Lower lobe of right lung (tissue), 2 donors: ENCODE data around the gene SETD1B. TPM values are rescaled to one million over a fixed set of nuclear protein-coding genes. Genes with fewer than 3 reads are reported as not detected.

Experiments used
- ATAC-seq, 2 donors: fragments of 200-7000 bp; cut with Tn5 transposase; one replicate each; pipeline ENCODE4 v1.9.1; 2020 to 2022; ENCODE audit warnings: mild to moderate bottlenecking in 2 of 2, moderate library complexity in 2 of 2
- DNase-seq: peaks from one replicate; pipeline ENCODE4 v3.0.0-alpha.2; 2020
- H3K27ac ChIP-seq: fragments of 200-600 bp; one replicate; pipeline ENCODE4 v1.8.0; 2022
- H3K27me3 ChIP-seq: fragments of 200-600 bp; one replicate; pipeline ENCODE4 v1.8.0; 2022; ENCODE audit warnings: low read depth
- H3K36me3 ChIP-seq: fragments of 200-600 bp; one replicate; pipeline ENCODE4 v1.8.0; 2022; ENCODE audit warnings: mild to moderate bottlenecking
- H3K4me1 ChIP-seq: fragments of 200-600 bp; one replicate; pipeline ENCODE4 v1.8.0; 2022
- H3K4me3 ChIP-seq: fragments of 200-600 bp; one replicate; pipeline ENCODE4 v1.8.0; 2022; ENCODE audit warnings: mild to moderate bottlenecking
- H3K9me3 ChIP-seq: fragments of 200-600 bp; one replicate; pipeline ENCODE4 v1.8.0; 2022
- intact Hi-C: fragments of 100-400 bp; cut with DNase I; formaldehyde crosslinking; loops from one replicate; pipeline ENCODE4 v1.11.0; 2022
- total RNA-seq: library from RNA; stranded (reverse); fragmentation: NEBNext Ultra II Directional; extraction: Animal tissue kit (Norgen Biotek cat#: 25700); gene quantifications from one replicate; pipeline ENCODE4 v1.2.1, GENCODE V29; 2021
- TF ChIP-seq, protein P1 (sequence below): fragments of 200-600 bp; IDR thresholded peaks from one replicate; pipeline ENCODE4 v1.8.0; 2022; ENCODE audit warnings: antibody characterized with exemption, mild to moderate bottlenecking
- donor health status: DM: no; HTN: yes; CAD: no; lungs with severe emphysema.

The SETD1B gene
- total RNA-seq, 1 donor from 2014 or later, result 19.7 TPM

DNA sequence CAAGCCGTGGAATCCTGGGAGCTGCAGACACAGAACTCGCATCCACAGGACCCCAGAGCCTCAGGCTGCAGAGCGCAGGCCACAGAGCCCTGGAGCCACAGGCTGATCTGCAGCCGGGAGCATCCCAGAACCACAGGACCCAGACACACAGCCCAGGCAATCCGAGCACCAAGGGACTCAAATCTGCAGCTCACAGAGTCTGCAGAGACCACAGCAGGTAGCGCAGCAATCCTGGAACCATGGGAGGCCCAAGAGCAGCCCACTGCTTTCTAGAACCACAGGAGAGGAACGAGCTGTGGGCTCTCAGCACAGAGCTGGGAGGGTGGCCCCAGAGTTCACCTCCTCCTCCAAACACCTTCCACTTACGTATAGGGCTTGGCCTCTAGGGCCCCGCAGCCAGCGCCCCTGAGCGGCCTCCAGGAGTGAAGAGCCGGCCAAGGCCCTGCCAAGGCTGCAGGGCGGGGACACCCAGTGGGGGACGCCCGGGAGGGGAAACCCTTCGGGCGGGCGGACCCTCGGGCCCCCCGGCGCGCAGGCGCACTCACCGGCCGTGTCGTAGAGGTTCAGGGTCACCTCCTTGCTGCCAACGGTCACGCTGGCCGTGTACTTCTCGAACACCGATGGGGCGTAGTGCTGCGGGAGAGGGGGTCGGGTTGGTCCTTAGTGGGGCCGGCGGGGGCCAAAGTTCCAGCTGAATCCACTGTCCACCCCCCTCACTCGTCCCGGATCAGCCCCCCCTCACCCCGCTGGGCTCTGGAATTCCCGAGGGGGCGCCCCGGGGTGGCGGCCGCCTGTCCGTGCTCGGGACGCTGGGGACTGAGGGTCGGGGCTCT lies 11.0 kb upstream of the SETD1B start:
- intact Hi-C loops, result no loop called here
- peak overlapping the region; percentile 85 for H3K27ac ChIP-seq
- H3K27me3 ChIP-seq, result no peaks in the 10 kb centered on the region
- H3K36me3 ChIP-seq, result peaks cover 21% of the 10 kb centered on the region
- TF ChIP-seq, protein P1, sequence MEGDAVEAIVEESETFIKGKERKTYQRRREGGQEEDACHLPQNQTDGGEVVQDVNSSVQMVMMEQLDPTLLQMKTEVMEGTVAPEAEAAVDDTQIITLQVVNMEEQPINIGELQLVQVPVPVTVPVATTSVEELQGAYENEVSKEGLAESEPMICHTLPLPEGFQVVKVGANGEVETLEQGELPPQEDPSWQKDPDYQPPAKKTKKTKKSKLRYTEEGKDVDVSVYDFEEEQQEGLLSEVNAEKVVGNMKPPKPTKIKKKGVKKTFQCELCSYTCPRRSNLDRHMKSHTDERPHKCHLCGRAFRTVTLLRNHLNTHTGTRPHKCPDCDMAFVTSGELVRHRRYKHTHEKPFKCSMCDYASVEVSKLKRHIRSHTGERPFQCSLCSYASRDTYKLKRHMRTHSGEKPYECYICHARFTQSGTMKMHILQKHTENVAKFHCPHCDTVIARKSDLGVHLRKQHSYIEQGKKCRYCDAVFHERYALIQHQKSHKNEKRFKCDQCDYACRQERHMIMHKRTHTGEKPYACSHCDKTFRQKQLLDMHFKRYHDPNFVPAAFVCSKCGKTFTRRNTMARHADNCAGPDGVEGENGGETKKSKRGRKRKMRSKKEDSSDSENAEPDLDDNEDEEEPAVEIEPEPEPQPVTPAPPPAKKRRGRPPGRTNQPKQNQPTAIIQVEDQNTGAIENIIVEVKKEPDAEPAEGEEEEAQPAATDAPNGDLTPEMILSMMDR, result no peak
- DNase-seq (peak; percentile 81), ATAC-seq (peak; percentile 31 to 42)
- H3K4me1 ChIP-seq, result peaks cover 94% of the 10 kb centered on the region
- no peaks in the 10 kb centered on the region for H3K9me3 ChIP-seq
- H3K4me3 ChIP-seq, result peak overlapping the region; percentile 68

DNA sequence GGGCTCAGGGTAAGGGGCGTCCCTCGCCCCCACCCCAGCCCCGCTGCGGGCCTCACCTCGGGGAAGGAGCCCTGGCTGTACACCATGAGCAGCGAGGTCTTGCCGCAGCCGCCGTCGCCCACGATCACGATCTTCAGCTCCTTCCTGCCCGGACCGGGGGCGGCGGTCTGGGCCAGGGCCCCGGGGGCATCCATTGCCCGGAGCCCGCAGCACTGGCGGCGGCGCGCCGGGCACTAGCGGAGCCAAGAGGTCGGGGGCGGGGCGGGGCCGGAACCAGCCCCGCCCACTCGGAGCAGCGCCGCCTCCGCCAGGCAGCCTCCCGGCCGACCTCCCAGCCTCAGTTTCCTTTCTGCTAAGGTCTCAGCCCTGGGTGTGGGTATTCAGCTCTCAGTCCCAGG lies 10.4 kb upstream of the SETD1B start, which contains the start of gene RHOF:
Gene RHOF (minus strand): TSS at position 249 of the 398 bp plus-strand sequence. CDS start 55 bp downstream, at position 194.
- peak within 1 kb of the TSS; percentile 85 for H3K27ac ChIP-seq
- intact Hi-C loops, result no loop called here
- H3K4me1 ChIP-seq, result peaks cover 96% of the 10 kb centered on the region
- H3K4me3 ChIP-seq, result peak within 1 kb of the TSS; percentile 68
- peaks cover 27% of the 10 kb centered on the region for H3K36me3 ChIP-seq
- H3K27me3 ChIP-seq, result no peaks in the 10 kb centered on the region
- no peaks in the 10 kb centered on the region for H3K9me3 ChIP-seq
- DNase-seq (peak; percentile 80), ATAC-seq (peak; percentile 66 to 68)
- TF ChIP-seq, protein P1, result no peak

DNA sequence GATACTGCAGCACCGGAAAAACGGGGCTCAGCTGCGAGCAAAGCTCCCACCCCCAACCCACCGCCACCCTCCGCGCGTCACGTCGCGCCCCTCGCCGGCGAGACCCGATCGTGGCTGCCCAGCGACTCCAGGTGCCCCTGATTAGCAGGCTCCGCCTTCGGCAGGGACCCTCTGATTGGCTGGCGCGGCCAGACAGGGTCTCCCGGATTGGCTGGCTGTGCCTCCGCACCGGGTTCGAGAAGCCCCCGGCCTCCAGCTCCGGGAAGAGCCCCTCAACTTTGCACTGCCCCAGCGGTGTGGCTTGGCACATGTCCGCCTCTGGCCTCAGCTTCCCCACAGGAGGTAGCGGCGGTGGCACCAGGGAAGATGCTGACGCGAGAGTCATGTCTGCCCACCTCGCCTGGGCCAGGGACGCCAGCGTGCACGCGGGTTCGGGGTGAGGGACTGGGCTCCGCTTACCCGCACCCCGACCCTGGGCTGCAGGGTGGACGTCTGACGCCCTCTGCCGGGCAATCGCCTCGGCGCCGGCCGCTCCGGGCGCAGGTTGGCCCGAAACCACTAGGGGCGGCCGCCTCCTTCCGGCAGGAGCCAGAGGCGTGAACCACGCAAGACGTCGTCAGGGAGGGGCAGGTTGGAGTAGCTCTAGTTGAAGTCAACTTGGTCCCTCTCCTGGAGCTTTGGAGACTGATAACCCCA lies 9.8 kb upstream of the SETD1B start:
- peak; percentile 85 to 90 for ATAC-seq
- intact Hi-C loops, result no loop called here
- Histone ChIP-seq H3K4me1 (peaks cover 96% of the 10 kb centered on the region), H3K36me3 (peaks cover 32% of the 10 kb centered on the region), H3K27me3 (no peaks in the 10 kb centered on the region), H3K9me3 (no peaks in the 10 kb centered on the region), H3K4me3 (peak overlapping the region; percentile 68), H3K27ac (peak overlapping the region; percentile 85)
- TF ChIP-seq, protein P1, result peak; percentile 99
- DNase-seq, result peak; percentile 96

DNA sequence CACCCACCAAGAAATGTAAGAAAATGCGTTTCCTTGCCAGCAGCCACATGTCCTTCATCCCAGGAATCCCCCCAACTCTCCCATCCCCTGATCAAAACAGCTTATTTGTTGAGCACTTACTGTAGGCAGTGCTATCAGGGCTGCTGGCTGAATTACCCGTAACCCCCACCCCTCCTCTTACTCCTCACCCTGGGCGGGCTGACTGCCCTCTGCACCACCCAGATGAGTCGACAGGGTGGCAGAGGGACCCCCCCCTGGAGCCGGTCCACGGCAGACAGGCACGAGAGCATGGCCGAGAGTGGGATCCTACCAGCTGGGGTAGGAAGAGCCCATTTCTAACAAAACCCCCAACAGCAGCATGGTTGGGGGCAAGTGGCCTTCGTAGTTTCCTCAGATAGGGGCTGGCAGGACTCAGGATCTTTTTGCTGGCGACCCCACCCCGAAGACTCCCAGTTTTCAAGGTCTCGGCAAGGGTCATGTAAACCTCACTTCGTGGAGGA lies 9.2 kb upstream of the SETD1B start:
- intact Hi-C loops, result no loop called here

More for the DNA sequence above, 9.2 kb upstream of the SETD1B start:
- Histone ChIP-seq H3K27me3 (no peaks in the 10 kb centered on the region), H3K9me3 (no peaks in the 10 kb centered on the region), H3K36me3 (peaks cover 33% of the 10 kb centered on the region), H3K4me3 (peak overlapping the region; percentile 68), H3K27ac (peak overlapping the region; percentile 85), H3K4me1 (peaks cover 95% of the 10 kb centered on the region)
- DNase-seq (no peak), ATAC-seq (peak; percentile 0 to 4)
- TF ChIP-seq, protein P1, result no peak
